ENCODE data around the gene TSPAN13.

DNA sequence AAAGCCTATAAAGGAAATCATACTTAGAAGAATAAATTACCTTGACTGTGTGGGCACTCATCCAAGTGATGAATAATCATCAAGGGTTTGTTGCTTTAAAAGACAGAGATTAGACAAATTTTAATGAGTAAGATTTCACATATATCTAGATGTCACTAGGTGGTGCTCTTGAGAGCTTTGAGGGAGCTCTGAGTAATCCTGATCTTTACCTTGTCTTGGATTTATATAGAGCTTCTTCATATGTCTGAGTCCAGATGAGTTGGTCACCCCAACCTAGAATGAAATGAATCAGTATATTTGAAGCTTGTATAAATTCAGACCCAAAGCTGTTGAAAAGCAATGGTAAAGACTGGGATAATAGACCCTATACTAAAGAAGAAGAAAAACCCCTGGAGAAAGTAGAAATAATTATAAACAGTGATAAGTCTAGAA is 47.6 kb downstream of the TSPAN13 start:
- TF ChIP-seq, protein P1, sequence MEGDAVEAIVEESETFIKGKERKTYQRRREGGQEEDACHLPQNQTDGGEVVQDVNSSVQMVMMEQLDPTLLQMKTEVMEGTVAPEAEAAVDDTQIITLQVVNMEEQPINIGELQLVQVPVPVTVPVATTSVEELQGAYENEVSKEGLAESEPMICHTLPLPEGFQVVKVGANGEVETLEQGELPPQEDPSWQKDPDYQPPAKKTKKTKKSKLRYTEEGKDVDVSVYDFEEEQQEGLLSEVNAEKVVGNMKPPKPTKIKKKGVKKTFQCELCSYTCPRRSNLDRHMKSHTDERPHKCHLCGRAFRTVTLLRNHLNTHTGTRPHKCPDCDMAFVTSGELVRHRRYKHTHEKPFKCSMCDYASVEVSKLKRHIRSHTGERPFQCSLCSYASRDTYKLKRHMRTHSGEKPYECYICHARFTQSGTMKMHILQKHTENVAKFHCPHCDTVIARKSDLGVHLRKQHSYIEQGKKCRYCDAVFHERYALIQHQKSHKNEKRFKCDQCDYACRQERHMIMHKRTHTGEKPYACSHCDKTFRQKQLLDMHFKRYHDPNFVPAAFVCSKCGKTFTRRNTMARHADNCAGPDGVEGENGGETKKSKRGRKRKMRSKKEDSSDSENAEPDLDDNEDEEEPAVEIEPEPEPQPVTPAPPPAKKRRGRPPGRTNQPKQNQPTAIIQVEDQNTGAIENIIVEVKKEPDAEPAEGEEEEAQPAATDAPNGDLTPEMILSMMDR (IDR thresholded peaks at IDR 0.05) = peak in 3 of 6 experiments; percentile 25 to 32 (median 26)
- TF ChIP-seq POLR2AphosphoS5 (IDR thresholded peaks at IDR 0.05) = no peak
- no peak for TF ChIP-seq POLR2A (IDR thresholded peaks at IDR 0.05)
